SK-N-SH (cell line): ENCODE data around the gene NNAT. TPM values are rescaled to one million over a fixed set of nuclear protein-coding genes. Genes with fewer than 3 reads are reported as not detected.

Experiments used
- CTCF ChIA-PET: fragments of 300-600, 350-600 bp; formaldehyde crosslinking; extraction: SDS; loops from one replicate; lab custom pipeline; 2021; lab: Yijun Ruan, JAX
- POLR2A ChIA-PET: fragments of 350-600 bp; sonication (Branson Sonifier 250); formaldehyde crosslinking; extraction: SDS; loops from one replicate; lab custom pipeline; 2020; ENCODE audit warnings: antibody characterized with exemption, inconsistent platforms; lab: Yijun Ruan, JAX
- DNase-seq: peaks from one replicate; pipeline ENCODE4 v3.0.0; 2012
- H2AFZ ChIP-seq: fragments of 200-600 bp; sonication (generic); 2 replicates; pipeline ENCODE4 v1.8.1; 2016; ENCODE audit warnings: antibody characterized with exemption, mild to moderate bottlenecking, low read depth
- H3F3A ChIP-seq: fragments of 200-600 bp; sonication (generic); replicated peaks from 2 replicates; pipeline ENCODE3; 2016; ENCODE audit warnings: antibody characterized with exemption, mild to moderate bottlenecking; ENCODE audit not compliant: insufficient read depth
- H3K27ac ChIP-seq, 2 experiments: fragments of 200-500 bp in 1 of 2; fragments of 200-600 bp in 1 of 2; sonication (Bioruptor generic) in 1 of 2; sonication (generic), shearing (Covaris generic) in 1 of 2; 2 replicates each; pipeline versions ENCODE4 v1.5.1 to v1.6.1; 2014 to 2016; ENCODE audit warnings: low read depth in 2 of 2, inconsistent platforms in 1 of 2, low read length in 1 of 2, mild to moderate bottlenecking in 1 of 2, mixed read lengths in 1 of 2
- H3K27me3 ChIP-seq: fragments of 200-600 bp; sonication (generic), shearing (Covaris generic); 2 replicates; pipeline ENCODE4 v1.6.1; 2016; ENCODE audit warnings: mixed run types; ENCODE audit not compliant: insufficient read depth
- H3K36me3 ChIP-seq, 2 experiments: fragments of 200-500 bp in 1 of 2; fragments of 200-600 bp in 1 of 2; sonication (Bioruptor generic) in 1 of 2; sonication (generic) in 1 of 2; replicated peaks in 1 of 2; 2 replicates each; pipeline versions ENCODE3 to v1.5.1; 2014 to 2016; ENCODE audit warnings: low read length in 1 of 2, mild to moderate bottlenecking in 1 of 2; ENCODE audit not compliant: insufficient read depth in 2 of 2, control insufficient read depth in 1 of 2
- H3K4me1 ChIP-seq, 2 experiments: fragments of 200-500 bp in 1 of 2; fragments of 200-600 bp in 1 of 2; sonication (Bioruptor generic) in 1 of 2; sonication (generic), shearing (Covaris generic) in 1 of 2; 2 replicates each; pipeline versions ENCODE4 v1.5.1 to v1.6.1; 2014 to 2016; ENCODE audit warnings: low read depth in 1 of 2, low read length in 1 of 2, mixed run types in 1 of 2; ENCODE audit not compliant: insufficient read depth in 2 of 2, control insufficient read depth in 1 of 2
- H3K4me2 ChIP-seq: fragments of 200-600 bp; sonication (generic), shearing (Covaris generic); 2 replicates; pipeline ENCODE4 v1.6.1; 2017; ENCODE audit warnings: mixed run types
- H3K4me3 ChIP-seq, 2 experiments: fragments of 200-500 bp in 1 of 2; fragments of 200-600 bp in 1 of 2; sonication (Bioruptor generic) in 1 of 2; sonication (generic), shearing (Covaris generic) in 1 of 2; 2 replicates each; pipeline versions ENCODE4 v1.5.1 to v1.8.1; 2014 to 2016; ENCODE audit warnings: low read depth in 2 of 2, inconsistent platforms in 1 of 2, low read length in 1 of 2, mild to moderate bottlenecking in 1 of 2, mixed read lengths in 1 of 2, moderate library complexity in 1 of 2
- H3K79me2 ChIP-seq: fragments of 200-600 bp; sonication (generic); 2 replicates; pipeline ENCODE4 v1.8.1; 2017; ENCODE audit warnings: mild to moderate bottlenecking; ENCODE audit not compliant: insufficient read depth
- H3K9ac ChIP-seq: fragments of 200-600 bp; sonication (generic); 2 replicates; pipeline ENCODE4 v1.6.1; 2017; ENCODE audit warnings: mixed run types
- H3K9me2 ChIP-seq: fragments of 200-600 bp; sonication (generic); 2 replicates; pipeline ENCODE4 v1.6.1; 2017; ENCODE audit warnings: mixed run types
- H3K9me3 ChIP-seq: fragments of 200-600 bp; sonication (generic); 2 replicates; pipeline ENCODE4 v1.6.1; 2017; ENCODE audit warnings: mixed run types, mild to moderate bottlenecking, moderate library complexity
- H4K20me1 ChIP-seq: fragments of 200-600 bp; sonication (generic); 2 replicates; pipeline ENCODE4 v1.6.1; 2017; ENCODE audit warnings: mild to moderate bottlenecking, mixed run types; ENCODE audit not compliant: insufficient read depth
- CHD2 ChIP-seq: fragments of 150-350 bp; IDR thresholded peaks from 2 replicates; pipeline ENCODE4 v1.6.1; 2018; ENCODE audit warnings: low read length; ENCODE audit not compliant: partially characterized antibody
- ELF1 ChIP-seq: IDR thresholded peaks from 2 replicates; pipeline ENCODE4 v1.4.0; 2012
- EZH2phosphoT487 ChIP-seq: fragments of 200-600 bp; sonication (generic); IDR thresholded peaks from 2 replicates; pipeline ENCODE4 v1.6.1; 2017; ENCODE audit warnings: low read depth, mixed run types, mild to moderate bottlenecking, antibody characterized with exemption, moderate library complexity, borderline replicate concordance
- FOXJ3 ChIP-seq: sonication (generic); formaldehyde crosslinking; IDR thresholded peaks from 2 replicates; pipeline ENCODE4 v1.5.1; 2020; ENCODE audit warnings: mild to moderate bottlenecking, missing genetic modification reagents
- FOXM1 ChIP-seq: IDR thresholded peaks from 2 replicates; pipeline ENCODE4 v1.4.0; 2012; ENCODE audit warnings: low read depth, mild to moderate bottlenecking
- GABPA ChIP-seq: IDR thresholded peaks from 2 replicates; pipeline ENCODE4 v1.4.0; 2012; ENCODE audit warnings: low read depth, mild to moderate bottlenecking
- JUND ChIP-seq: IDR thresholded peaks from 2 replicates; pipeline ENCODE4 v1.4.0; 2012
- MXI1 ChIP-seq: IDR thresholded peaks from 2 replicates; pipeline ENCODE4 v1.6.1; 2012; ENCODE audit warnings: mild to moderate bottlenecking, low read depth, low read length, improper control_type of control experiment
- NRF1 ChIP-seq: IDR thresholded peaks from 2 replicates; pipeline ENCODE4 v1.6.1; 2012; ENCODE audit warnings: low read depth, mild to moderate bottlenecking, low read length
- RCOR1 ChIP-seq: fragments of 150-350 bp; IDR thresholded peaks from 2 replicates; pipeline ENCODE4 v1.6.1; 2017; ENCODE audit warnings: antibody characterized with exemption, low read length
- TAF1 ChIP-seq: IDR thresholded peaks from 2 replicates; pipeline ENCODE4 v1.6.1; 2012; ENCODE audit warnings: low read depth, mild to moderate bottlenecking, low read length, moderate library complexity, borderline replicate concordance
- TEAD4 ChIP-seq: IDR thresholded peaks from 2 replicates; pipeline ENCODE4 v1.4.0; 2012; ENCODE audit warnings: mild to moderate bottlenecking, borderline replicate concordance; ENCODE audit not compliant: insufficient read depth
- WGBS: methylation state at CpG from one replicate; pipeline ENCODE4 v1.1.6; 2017; ENCODE audit warnings: low lambda C conversion rate; 5-methylcytosine and 5-hydroxymethylcytosine counted together
- polyA plus RNA-seq, 3 experiments: library from polyadenylated mRNA; depleted of rRNA; stranded (reverse); fragments of >200 nt; gene quantifications; 2 replicates each; pipeline ENCODE4 v1.2.3, GENCODE V29; 2012
- TF ChIP-seq, protein P1 (sequence below): IDR thresholded peaks from 2 replicates; pipeline ENCODE4 v1.4.0; 2012; ENCODE audit warnings: low read depth
- TF ChIP-seq, protein P2 (sequence below): IDR thresholded peaks from 2 replicates; pipeline ENCODE4 v1.4.0; 2012; ENCODE audit warnings: low read depth, borderline replicate concordance
- TF ChIP-seq, protein P3 (sequence below): IDR thresholded peaks from 2 replicates; pipeline ENCODE4 v1.6.1; 2012; ENCODE audit warnings: mild to moderate bottlenecking, low read depth, low read length, moderate library complexity
- TF ChIP-seq, protein P4 (sequence below): IDR thresholded peaks from 2 replicates; pipeline ENCODE4; 2012

NNAT gene
- polyA plus RNA-seq, 1 of the 3 experiments (the other 2 are of a cell fraction), result 6.7 TPM

DNA sequence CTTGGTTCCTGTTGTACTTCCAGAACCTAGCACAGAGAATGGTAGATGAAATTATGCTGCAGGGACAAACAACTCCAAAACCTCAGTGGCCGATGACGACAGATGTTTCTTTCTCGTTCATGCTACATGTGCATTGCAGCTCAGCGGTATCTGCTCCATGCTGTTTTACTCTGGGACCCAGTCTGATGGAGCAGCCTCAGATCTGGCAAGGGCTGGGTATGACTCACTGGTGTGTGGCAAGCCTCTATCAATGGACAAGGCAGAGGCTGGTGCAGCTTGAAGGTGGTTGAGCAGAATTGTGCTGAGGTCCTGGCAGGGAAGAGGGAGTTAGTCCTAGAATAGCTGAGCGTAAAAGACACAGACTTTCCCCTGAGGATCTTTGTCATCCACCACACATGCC, 17.0 kb downstream of the NNAT start (continued):
- TF ChIP-seq GABPA, result no peak
- TF ChIP-seq, protein P1, sequence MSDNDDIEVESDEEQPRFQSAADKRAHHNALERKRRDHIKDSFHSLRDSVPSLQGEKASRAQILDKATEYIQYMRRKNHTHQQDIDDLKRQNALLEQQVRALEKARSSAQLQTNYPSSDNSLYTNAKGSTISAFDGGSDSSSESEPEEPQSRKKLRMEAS, result no peak
- TF ChIP-seq, protein P2, sequence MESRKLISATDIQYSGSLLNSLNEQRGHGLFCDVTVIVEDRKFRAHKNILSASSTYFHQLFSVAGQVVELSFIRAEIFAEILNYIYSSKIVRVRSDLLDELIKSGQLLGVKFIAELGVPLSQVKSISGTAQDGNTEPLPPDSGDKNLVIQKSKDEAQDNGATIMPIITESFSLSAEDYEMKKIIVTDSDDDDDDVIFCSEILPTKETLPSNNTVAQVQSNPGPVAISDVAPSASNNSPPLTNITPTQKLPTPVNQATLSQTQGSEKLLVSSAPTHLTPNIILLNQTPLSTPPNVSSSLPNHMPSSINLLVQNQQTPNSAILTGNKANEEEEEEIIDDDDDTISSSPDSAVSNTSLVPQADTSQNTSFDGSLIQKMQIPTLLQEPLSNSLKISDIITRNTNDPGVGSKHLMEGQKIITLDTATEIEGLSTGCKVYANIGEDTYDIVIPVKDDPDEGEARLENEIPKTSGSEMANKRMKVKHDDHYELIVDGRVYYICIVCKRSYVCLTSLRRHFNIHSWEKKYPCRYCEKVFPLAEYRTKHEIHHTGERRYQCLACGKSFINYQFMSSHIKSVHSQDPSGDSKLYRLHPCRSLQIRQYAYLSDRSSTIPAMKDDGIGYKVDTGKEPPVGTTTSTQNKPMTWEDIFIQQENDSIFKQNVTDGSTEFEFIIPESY, result no peak
- TF ChIP-seq JUND, result no peak

DNA sequence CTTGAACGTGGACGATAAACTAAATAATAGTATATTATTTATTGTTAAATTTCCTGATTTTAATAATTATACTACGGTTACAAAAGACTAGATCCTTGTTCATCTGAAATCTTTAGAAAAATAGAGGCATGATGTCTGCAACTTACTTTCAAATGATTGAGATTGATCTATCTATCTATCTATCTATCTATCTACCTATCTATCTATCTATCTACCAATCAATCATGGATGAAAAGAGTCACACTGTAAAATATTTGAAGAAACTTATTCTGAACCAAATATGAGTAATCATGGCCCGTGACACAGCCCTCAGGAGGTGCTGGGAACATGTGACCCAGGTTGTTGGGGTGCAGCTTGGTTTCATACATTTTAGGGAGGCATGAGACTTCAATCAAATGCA, 18.4 kb downstream of the NNAT start:
- Histone ChIP-seq H3K9me3 (no peaks in the 10 kb centered on the region), H3F3A (no peaks in the 10 kb centered on the region), H3K9ac (no peak overlapping the region), H3K9me2 (no peaks in the 10 kb centered on the region), H3K4me3 (no peak overlapping the region), H3K4me2 (no peak overlapping the region), H3K79me2 (no peaks in the 10 kb centered on the region), H3K27me3 (peaks cover 4% of the 10 kb centered on the region; the same call in 1 of the 2 replicates), H4K20me1 (no peaks in the 10 kb centered on the region), H3K27ac (no peak overlapping the region), H2AFZ (no peak overlapping the region), H3K36me3 (no peaks in the 10 kb centered on the region), H3K4me1 (peaks cover 0 to 2% of the 10 kb centered on the region in 2 experiments; a peak in 1 of 4 replicates)
- CTCF ChIA-PET, result interaction anchor here (0.9 to 2.4 kb wide), 2 partner anchors 337 to 344 kb away, joined by 4 to 21 read pairs; no protein-coding TSS in a partner anchor
- 73% methylated on average over 4 of the region's 4 CpGs for WGBS
- DNase-seq, result no peak
- TF ChIP-seq JUND (no peak), TEAD4 (no peak), ELF1 (no peak), TAF1 (no peak), EZH2phosphoT487 (no peak), CHD2 (no peak), MXI1 (no peak), RCOR1 (no peak), FOXJ3 (no peak), NRF1 (no peak), FOXM1 (no peak)
- TF ChIP-seq, protein P3, sequence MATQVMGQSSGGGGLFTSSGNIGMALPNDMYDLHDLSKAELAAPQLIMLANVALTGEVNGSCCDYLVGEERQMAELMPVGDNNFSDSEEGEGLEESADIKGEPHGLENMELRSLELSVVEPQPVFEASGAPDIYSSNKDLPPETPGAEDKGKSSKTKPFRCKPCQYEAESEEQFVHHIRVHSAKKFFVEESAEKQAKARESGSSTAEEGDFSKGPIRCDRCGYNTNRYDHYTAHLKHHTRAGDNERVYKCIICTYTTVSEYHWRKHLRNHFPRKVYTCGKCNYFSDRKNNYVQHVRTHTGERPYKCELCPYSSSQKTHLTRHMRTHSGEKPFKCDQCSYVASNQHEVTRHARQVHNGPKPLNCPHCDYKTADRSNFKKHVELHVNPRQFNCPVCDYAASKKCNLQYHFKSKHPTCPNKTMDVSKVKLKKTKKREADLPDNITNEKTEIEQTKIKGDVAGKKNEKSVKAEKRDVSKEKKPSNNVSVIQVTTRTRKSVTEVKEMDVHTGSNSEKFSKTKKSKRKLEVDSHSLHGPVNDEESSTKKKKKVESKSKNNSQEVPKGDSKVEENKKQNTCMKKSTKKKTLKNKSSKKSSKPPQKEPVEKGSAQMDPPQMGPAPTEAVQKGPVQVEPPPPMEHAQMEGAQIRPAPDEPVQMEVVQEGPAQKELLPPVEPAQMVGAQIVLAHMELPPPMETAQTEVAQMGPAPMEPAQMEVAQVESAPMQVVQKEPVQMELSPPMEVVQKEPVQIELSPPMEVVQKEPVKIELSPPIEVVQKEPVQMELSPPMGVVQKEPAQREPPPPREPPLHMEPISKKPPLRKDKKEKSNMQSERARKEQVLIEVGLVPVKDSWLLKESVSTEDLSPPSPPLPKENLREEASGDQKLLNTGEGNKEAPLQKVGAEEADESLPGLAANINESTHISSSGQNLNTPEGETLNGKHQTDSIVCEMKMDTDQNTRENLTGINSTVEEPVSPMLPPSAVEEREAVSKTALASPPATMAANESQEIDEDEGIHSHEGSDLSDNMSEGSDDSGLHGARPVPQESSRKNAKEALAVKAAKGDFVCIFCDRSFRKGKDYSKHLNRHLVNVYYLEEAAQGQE, result no peak
- TF ChIP-seq, protein P4, sequence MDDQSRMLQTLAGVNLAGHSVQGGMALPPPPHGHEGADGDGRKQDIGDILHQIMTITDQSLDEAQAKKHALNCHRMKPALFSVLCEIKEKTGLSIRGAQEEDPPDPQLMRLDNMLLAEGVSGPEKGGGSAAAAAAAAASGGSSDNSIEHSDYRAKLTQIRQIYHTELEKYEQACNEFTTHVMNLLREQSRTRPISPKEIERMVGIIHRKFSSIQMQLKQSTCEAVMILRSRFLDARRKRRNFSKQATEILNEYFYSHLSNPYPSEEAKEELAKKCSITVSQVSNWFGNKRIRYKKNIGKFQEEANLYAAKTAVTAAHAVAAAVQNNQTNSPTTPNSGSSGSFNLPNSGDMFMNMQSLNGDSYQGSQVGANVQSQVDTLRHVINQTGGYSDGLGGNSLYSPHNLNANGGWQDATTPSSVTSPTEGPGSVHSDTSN, result no peak
- TF ChIP-seq, protein P2, result no peak
- POLR2A ChIA-PET, result no interaction called here
